SK-N-SH treated with all-trans-retinoic acid at 6 μM for 48 hours (cell line): Measurements from ENCODE around the gene SMAP1.

Experiments
- ARNTL ChIP-seq: fragments of 450-650 bp; formaldehyde crosslinking; IDR thresholded peaks from 2 replicates; pipeline ENCODE4 v1.5.0; 2020; ENCODE audit warnings: low read depth, mild to moderate bottlenecking, moderate library complexity, borderline replicate concordance
- BACH2 ChIP-seq: fragments of 250-450 bp; sonication (Bioruptor Pico); IDR thresholded peaks from 2 replicates; pipeline ENCODE4 v1.9.0; 2021; ENCODE audit warnings: mild to moderate bottlenecking, borderline replicate concordance
- ESRRG ChIP-seq: fragments of 250-450 bp; sonication (Bioruptor Pico); IDR thresholded peaks from 2 replicates; pipeline ENCODE4 v1.6.1; 2021; ENCODE audit warnings: mild to moderate bottlenecking
- GLIS3 ChIP-seq: fragments of 250-450 bp; sonication (Bioruptor Pico); IDR thresholded peaks from 2 replicates; pipeline ENCODE4 v1.5.0; 2020; ENCODE audit warnings: mild to moderate bottlenecking, moderate library complexity
- OSR1 ChIP-seq: fragments of 250-450 bp; sonication (Bioruptor Pico); IDR thresholded peaks from 2 replicates; pipeline ENCODE4 v1.8.0; 2022; ENCODE audit warnings: moderate library complexity, mild to moderate bottlenecking, inconsistent platforms
- POU6F1 ChIP-seq: fragments of 250-450 bp; sonication (Bioruptor Pico); IDR thresholded peaks from 2 replicates; pipeline ENCODE4 v1.8.0; 2021; ENCODE audit warnings: low read depth, mild to moderate bottlenecking, moderate library complexity, borderline replicate concordance
- SNAI2 ChIP-seq: fragments of 250-450 bp; sonication (Bioruptor Pico); IDR thresholded peaks from 2 replicates; pipeline ENCODE4 v1.5.0; 2020; ENCODE audit warnings: mild to moderate bottlenecking, moderate library complexity
- TCF4 ChIP-seq: fragments of 250-450 bp; sonication (Bioruptor Pico); IDR thresholded peaks from 2 replicates; pipeline ENCODE4 v1.8.0; 2021; ENCODE audit warnings: mild to moderate bottlenecking, moderate library complexity, borderline replicate concordance
- TOX ChIP-seq: fragments of 250-450 bp; sonication (Bioruptor Pico); IDR thresholded peaks from 2 replicates; pipeline ENCODE4 v1.8.0; 2021; ENCODE audit warnings: mild to moderate bottlenecking, moderate library complexity, borderline replicate concordance
- ZC3H10 ChIP-seq: fragments of 250-450 bp; sonication (Bioruptor Pico); IDR thresholded peaks from 2 replicates; pipeline ENCODE4 v1.5.1; 2021; ENCODE audit warnings: mild to moderate bottlenecking, moderate library complexity
- ZFP3 ChIP-seq: fragments of 250-450 bp; sonication (Bioruptor Pico); IDR thresholded peaks from 2 replicates; pipeline ENCODE4 v1.5.0; 2020; ENCODE audit warnings: mild to moderate bottlenecking, moderate library complexity
- ZFP30 ChIP-seq: fragments of 450-650 bp; formaldehyde crosslinking; IDR thresholded peaks from 2 replicates; pipeline ENCODE4 v1.5.0; 2022; ENCODE audit warnings: mild to moderate bottlenecking, moderate library complexity

- no peak for TF ChIP-seq ARNTL (CRISPR knock-in tag)
- TF ChIP-seq GLIS3, result no peak
- no peak for TF ChIP-seq ESRRG (CRISPR knock-in tag)
- no peak for TF ChIP-seq OSR1 (CRISPR knock-in tag)
- no peak for TF ChIP-seq ZC3H10 (CRISPR knock-in tag)
- TF ChIP-seq TCF4 (CRISPR knock-in tag), result no peak
- no peak for TF ChIP-seq ZFP3
- TF ChIP-seq POU6F1, result no peak
- no peak for TF ChIP-seq SNAI2 (CRISPR knock-in tag)
- no peak for TF ChIP-seq BACH2 (CRISPR knock-in tag)
- no peak for TF ChIP-seq ZFP30
- no peak for TF ChIP-seq TOX (CRISPR knock-in tag)
Measured at GRCh38 chr6:70846207-70846835, 178.6 kb downstream of the SMAP1 start.
